Karpas-422 (cell line): ENCODE results near the gene TBC1D3L. TPM values are rescaled to one million over a fixed set of nuclear protein-coding genes. Genes with fewer than 3 reads are reported as not detected.
"Not testable (repeated sequence)": the region's sequence is repeated elsewhere in the genome, so short reads cannot be mapped to it uniquely, and the experiment has no call there.

Experiments
- DNase-seq: peaks from one replicate; pipeline ENCODE4 v3.0.0-alpha.2; 2015
- H2AFZ ChIP-seq: fragments of 200-600 bp; sonication (generic); 2 replicates; pipeline ENCODE4 v1.6.1; 2014; ENCODE audit warnings: antibody characterized with exemption, low read length, mixed read lengths
- H3K27ac ChIP-seq: fragments of 200-600 bp; sonication (generic); 2 replicates; pipeline ENCODE4 v1.5.1; 2014; ENCODE audit warnings: mild to moderate bottlenecking, low read length, moderate library complexity
- H3K27me3 ChIP-seq: fragments of 200-600 bp; sonication (generic); 2 replicates; pipeline ENCODE4 v1.6.1; 2014; ENCODE audit warnings: low read length, mixed read lengths
- H3K36me3 ChIP-seq: fragments of 200-600 bp; sonication (generic); 2 replicates; pipeline ENCODE4 v1.6.1; 2014; ENCODE audit warnings: low read length, mixed read lengths; ENCODE audit not compliant: insufficient read depth
- H3K4me1 ChIP-seq: fragments of 200-600 bp; sonication (generic); 2 replicates; pipeline ENCODE4 v1.6.1; 2014; ENCODE audit warnings: mild to moderate bottlenecking, low read length, mixed read lengths
- H3K4me2 ChIP-seq: fragments of 200-600 bp; sonication (generic); 2 replicates; pipeline ENCODE4 v1.6.1; 2014; ENCODE audit warnings: low read length, low read depth, mild to moderate bottlenecking; ENCODE audit not compliant: poor library complexity, severe bottlenecking
- H3K4me3 ChIP-seq: fragments of 200-600 bp; sonication (generic); 2 replicates; pipeline ENCODE4 v1.5.1; 2014; ENCODE audit warnings: mild to moderate bottlenecking, antibody characterized with exemption, low read length, mixed read lengths
- H3K79me2 ChIP-seq: fragments of 200-600 bp; sonication (generic); 2 replicates; pipeline ENCODE4 v1.6.1; 2014; ENCODE audit warnings: mild to moderate bottlenecking, low read length, mixed read lengths
- H3K9ac ChIP-seq: fragments of 200-600 bp; sonication (generic); 2 replicates; pipeline ENCODE4 v1.6.0; 2014; ENCODE audit warnings: low read length
- H3K9me2 ChIP-seq: fragments of 200-600 bp; sonication (generic), shearing (Covaris generic); replicated peaks from 2 replicates; pipeline ENCODE4 v1.6.0; 2014; ENCODE audit warnings: mild to moderate bottlenecking, low read length, moderate library complexity; ENCODE audit not compliant: insufficient read depth
- H3K9me3 ChIP-seq: fragments of 300-700, 200-600 bp; sonication (generic); 2 replicates; pipeline ENCODE4 v1.6.1; 2014; ENCODE audit warnings: low read length, mixed read lengths
- H4K20me1 ChIP-seq: fragments of 200-600 bp; sonication (generic); 2 replicates; pipeline ENCODE4 v1.6.1; 2014; ENCODE audit warnings: mild to moderate bottlenecking, antibody characterized with exemption, low read length, low read depth; ENCODE audit not compliant: insufficient read depth
- small RNA-seq: library from RNA; depleted of rRNA; stranded (forward); fragments of <200 nt; gene quantifications from one replicate; pipeline ENCODE3, GENCODE V24; 2014
- total RNA-seq: library from RNA; depleted of rRNA; stranded (reverse); fragments of >200 nt; shearing (Covaris generic); gene quantifications from 2 replicates; pipeline ENCODE4 v1.2.3, GENCODE V29; 2014; ENCODE audit warnings: low replicate concordance; rRNA removed

Gene TBC1D3L
- 10.1 and 14.9 TPM in 2 replicates for total RNA-seq

DNA sequence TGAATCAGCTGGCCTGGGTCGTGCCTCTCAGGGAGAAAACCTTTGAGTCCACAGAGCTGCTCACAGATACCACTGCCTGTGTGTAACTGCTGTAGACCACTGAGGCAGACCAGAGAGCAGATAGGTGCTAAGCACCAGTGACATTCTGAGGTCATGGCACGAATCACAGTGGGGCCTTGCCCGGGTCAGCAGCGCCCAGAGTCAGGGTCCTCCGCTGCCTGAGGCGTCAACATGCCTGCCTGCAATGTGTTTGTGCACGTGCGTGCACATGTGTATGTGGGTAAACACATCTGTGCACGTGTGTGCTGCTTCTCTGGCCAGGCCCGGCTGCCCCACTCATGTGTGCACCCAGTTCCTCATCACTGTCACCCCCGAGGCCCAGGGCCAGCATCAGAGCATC is at the start of gene TBC1D3L:
Gene TBC1D3L, minus strand, starts transcription at position 101 of the 400 bp plus-strand sequence. CDS start 1,540 bp downstream, outside the sequence.
- H3K4me3 ChIP-seq, H3K79me2 ChIP-seq, H3K27ac ChIP-seq, H3K27me3 ChIP-seq, H4K20me1 ChIP-seq, H3K4me1 ChIP-seq, H3K9me3 ChIP-seq, DNase-seq, H3K4me2 ChIP-seq, H2AFZ ChIP-seq, H3K36me3 ChIP-seq, H3K9me2 ChIP-seq, H3K9ac ChIP-seq: not testable (repeated sequence)

DNA sequence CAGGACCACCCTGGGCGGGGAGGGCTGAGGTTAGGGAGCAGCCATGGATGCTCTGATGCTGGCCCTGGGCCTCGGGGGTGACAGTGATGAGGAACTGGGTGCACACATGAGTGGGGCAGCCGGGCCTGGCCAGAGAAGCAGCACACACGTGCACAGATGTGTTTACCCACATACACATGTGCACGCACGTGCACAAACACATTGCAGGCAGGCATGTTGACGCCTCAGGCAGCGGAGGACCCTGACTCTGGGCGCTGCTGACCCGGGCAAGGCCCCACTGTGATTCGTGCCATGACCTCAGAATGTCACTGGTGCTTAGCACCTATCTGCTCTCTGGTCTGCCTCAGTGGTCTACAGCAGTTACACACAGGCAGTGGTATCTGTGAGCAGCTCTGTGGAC is 14.8 kb upstream of the TBC1D3L start, which contains the start of gene TBC1D3D:
Gene TBC1D3D, plus strand, starts transcription at position 301 of the 400 bp plus-strand sequence. CDS start 1,585 bp downstream, outside the sequence.
- not testable (repeated sequence) for H3K27me3 ChIP-seq, H3K9me2 ChIP-seq, H3K27ac ChIP-seq, H3K9me3 ChIP-seq, H3K36me3 ChIP-seq, H3K9ac ChIP-seq, H3K4me3 ChIP-seq, H3K79me2 ChIP-seq, H3K4me2 ChIP-seq, H4K20me1 ChIP-seq, DNase-seq, H2AFZ ChIP-seq, H3K4me1 ChIP-seq

Small RNA genes lying within 50 kb of the gene (small RNA-seq; reads per million reads assigned to genes)
- gene RF00001, result not detected

Other genes with a start within 250 kb of the TBC1D3L start
- gene HNF1B, start 244.0 kb downstream of the TBC1D3L start, total RNA-seq, result not detected in 2 replicates
- gene TBC1D3K, start 64.6 kb downstream of the TBC1D3L start, total RNA-seq, result not detected in 2 replicates
- gene TBC1D3D, start 14.9 kb upstream of the TBC1D3L start, total RNA-seq, result not detected in 2 replicates
- not detected in 2 replicates for gene TBC1D3C, start 79.6 kb upstream of the TBC1D3L start, total RNA-seq
- gene TBC1D3E, start 138.9 kb upstream of the TBC1D3L start, total RNA-seq, result not detected in 2 replicates
- 2.1 and 2.8 TPM in 2 replicates for gene TBC1D3, start 203.5 kb upstream of the TBC1D3L start, total RNA-seq